ENCODE results near the gene MED20. TPM values are rescaled to one million over a fixed set of nuclear protein-coding genes. Genes with fewer than 3 reads are reported as not detected.
"Not testable (repeated sequence)": the region's sequence is repeated elsewhere in the genome, so short reads cannot be mapped to it uniquely, and the experiment has no call there.

MED20 gene
- polyA plus RNA-seq, 1 donor (not counting 4 experiments of a cell fraction or from before 2014, with no cell fraction given): 37.5 TPM

- Histone ChIP-seq H2AFZ (ENCODE audit: control insufficient read depth, low read length) (no peak overlapping the region), H3K4me2 (ENCODE audit: control insufficient read depth, extremely low read depth, insufficient read depth, low read depth, low read length) (no peak overlapping the region), H3K4me3 (ENCODE audit: control insufficient read depth in 2 of 3, extremely low read depth in 1 of 3, insufficient read depth in 2 of 3, low read depth in 1 of 3, low read length in 3 of 3) (no peak overlapping the region), H3K9me1 (ENCODE audit: control insufficient read depth, extremely low read depth, insufficient read depth, low read length) (no peaks in the 10 kb centered on the region), H3K4me1 (ENCODE audit: control insufficient read depth, extremely low read depth, insufficient read depth, low read length) (peaks cover 25% of the 10 kb centered on the region), H4K20me1 (ENCODE audit: control insufficient read depth, extremely low read depth, insufficient read depth, low read length) (no peaks in the 10 kb centered on the region), H3K36me3 (ENCODE audit: control insufficient read depth in 2 of 2, extremely low read depth in 1 of 2, insufficient read depth in 2 of 2, low read length in 2 of 2) (peaks cover 0 to 1% of the 10 kb centered on the region in 2 experiments), H3K27me3 (ENCODE audit: control insufficient read depth, extremely low read depth, insufficient read depth, low read length) (no peaks in the 10 kb centered on the region), H3K79me2 (ENCODE audit: control insufficient read depth, insufficient read depth, low read length) (peaks cover 28% of the 10 kb centered on the region), H3K9ac (ENCODE audit: control insufficient read depth, extremely low read depth, insufficient read depth, low read length) (no peak overlapping the region), H3K9me3 (ENCODE audit: control insufficient read depth, low read depth, low read length) (no peaks in the 10 kb centered on the region), H3K27ac (ENCODE audit: control insufficient read depth, insufficient read depth, low read length) (no peak overlapping the region)
- dilution Hi-C loops (cut with MboI; ENCODE audit: extremely low pct_ligation_motif_present, low sequenced_read_pairs): no loop called here
- FAIRE-seq (no peak), DNase-seq (ENCODE audit: low read depth, low spot score) (no peak)
- TF ChIP-seq CTCF (optimal IDR thresholded peaks at IDR 0.05 in 1 of 3, IDR thresholded peaks at IDR 0.05 in 1 of 3, conservative IDR thresholded peaks at IDR 0.05 in 1 of 3; ENCODE audit: extremely low read depth in 1 of 3, insufficient read depth in 2 of 3, low read length in 3 of 3): no peak
- no peak for TF ChIP-seq EZH2 (IDR thresholded peaks at IDR 0.05; ENCODE audit: low read length)
Observed at GRCh38 chr6:41943456-41943855, 22.5 kb upstream of the MED20 start.

GRCh38 chr6:41942882-41943281, 21.9 kb upstream of the MED20 start:
- Histone ChIP-seq H3K79me2 (ENCODE audit: control insufficient read depth, insufficient read depth, low read length) (peaks cover 29% of the 10 kb centered on the region), H3K4me2 (ENCODE audit: control insufficient read depth, extremely low read depth, insufficient read depth, low read depth, low read length) (peak overlapping the region; percentile 91), H3K4me1 (ENCODE audit: control insufficient read depth, extremely low read depth, insufficient read depth, low read length) (peaks cover 25% of the 10 kb centered on the region)
- H3K27ac ChIP-seq (ENCODE audit: control insufficient read depth, insufficient read depth, low read length); dilution Hi-C loops (cut with MboI; ENCODE audit: extremely low pct_ligation_motif_present, low sequenced_read_pairs); H3K36me3 ChIP-seq (ENCODE audit: control insufficient read depth in 2 of 2, extremely low read depth in 1 of 2, insufficient read depth in 2 of 2, low read length in 2 of 2); H3K27me3 ChIP-seq (ENCODE audit: control insufficient read depth, extremely low read depth, insufficient read depth, low read length); H3K9me1 ChIP-seq (ENCODE audit: control insufficient read depth, extremely low read depth, insufficient read depth, low read length); H2AFZ ChIP-seq (ENCODE audit: control insufficient read depth, low read length); H3K9me3 ChIP-seq (ENCODE audit: control insufficient read depth, low read depth, low read length); DNase-seq (ENCODE audit: low read depth, low spot score); H3K4me3 ChIP-seq (ENCODE audit: control insufficient read depth in 2 of 3, extremely low read depth in 1 of 3, insufficient read depth in 2 of 3, low read depth in 1 of 3, low read length in 3 of 3); H3K9ac ChIP-seq (ENCODE audit: control insufficient read depth, extremely low read depth, insufficient read depth, low read length); FAIRE-seq; H4K20me1 ChIP-seq (ENCODE audit: control insufficient read depth, extremely low read depth, insufficient read depth, low read length): not testable (repeated sequence)
